ENCODE data around the gene ITGAL.

The ITGAL gene

GRCh38 chr16:30478766-30479478 is 6.4 kb downstream of the ITGAL start:
- TF ChIP-seq CTCF (IDR thresholded peaks at IDR 0.05): no peak

GRCh38 chr16:30481381-30481780 is 8.8 kb downstream of the ITGAL start:
- TF ChIP-seq CTCF (IDR thresholded peaks at IDR 0.05): no peak

GRCh38 chr16:30482366-30482765 is 9.8 kb downstream of the ITGAL start:
- no peak for TF ChIP-seq CTCF (IDR thresholded peaks at IDR 0.05)

- TF ChIP-seq CTCF (IDR thresholded peaks at IDR 0.05): no peak
These were observed 12.3 kb downstream of the ITGAL start for GRCh38 chr16:30484887-30485286.

GRCh38 chr16:30485818-30486436 is 13.4 kb downstream of the ITGAL start:
- TF ChIP-seq CTCF (IDR thresholded peaks at IDR 0.05): no peak

- TF ChIP-seq CTCF (IDR thresholded peaks at IDR 0.05): no peak
These were observed 16.4 kb downstream of the ITGAL start for GRCh38 chr16:30488764-30489605.

GRCh38 chr16:30490210-30490609 is 17.7 kb downstream of the ITGAL start:
- no peak for TF ChIP-seq CTCF (IDR thresholded peaks at IDR 0.05)

All from LNCAP (cell line).